ENCODE results near the gene RARRES1. TPM values are rescaled to one million over a fixed set of nuclear protein-coding genes. Genes with fewer than 3 reads are reported as not detected.

The RARRES1 gene
- total RNA-seq, 6 donors from 2014 or later: 7.0 to 44.6 (median 27.7) TPM

DNA sequence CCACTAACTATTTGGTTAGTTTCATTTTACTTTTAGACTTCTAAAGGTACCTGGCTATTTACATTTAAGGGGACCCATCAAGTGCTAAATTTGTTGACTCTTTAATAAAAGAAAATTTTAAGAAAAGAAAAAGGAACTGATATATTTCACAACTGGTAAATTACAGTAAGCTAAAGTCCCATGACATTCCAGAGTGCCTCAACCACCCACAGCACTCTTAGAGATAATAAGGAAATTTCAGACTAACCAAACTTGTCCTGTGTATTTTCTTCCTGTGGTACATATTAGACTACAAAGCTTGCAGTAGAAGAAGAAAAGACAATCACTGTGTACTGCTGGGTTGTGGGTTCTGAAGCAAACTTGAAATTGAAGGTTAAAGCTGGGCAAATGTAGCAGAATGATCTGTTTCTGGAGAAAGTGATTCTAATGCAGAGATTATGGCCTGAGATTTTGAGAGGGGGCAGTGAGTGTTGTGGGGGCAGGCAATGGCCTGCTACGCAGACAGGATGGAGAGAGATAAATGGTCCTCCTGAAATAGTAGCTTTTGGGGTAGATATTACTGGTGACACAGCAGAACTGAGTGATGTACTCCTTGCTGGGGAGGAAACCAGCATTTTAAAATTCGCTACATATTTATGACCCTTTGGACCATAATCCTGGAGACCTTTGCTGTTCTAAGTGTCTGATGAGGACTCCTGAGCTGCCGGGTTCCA lies 45.1 kb upstream of the RARRES1 start:
- TF ChIP-seq POLR2AphosphoS5 (IDR thresholded peaks at IDR 0.05): no peak
- no peak for TF ChIP-seq EP300 (IDR thresholded peaks at IDR 0.05)
- no peak for TF ChIP-seq POLR2A (IDR thresholded peaks at IDR 0.05)
- no peak for TF ChIP-seq CTCF (IDR thresholded peaks at IDR 0.05)
- Histone ChIP-seq H3K27ac (peak overlapping the region in 3 of 4 donors; percentile 5 to 60 (median 52)), H3K4me1 (peaks cover 10 to 26% (median 18%) of the 10 kb centered on the region in 4 donors), H3K36me3 (no peaks in the 10 kb centered on the region), H3K27me3 (no peaks in the 10 kb centered on the region), H3K4me3 (no peak overlapping the region), H3K9me3 (no peaks in the 10 kb centered on the region)
- DNase-seq (no peak), ATAC-seq (ENCODE audit: low FRiP score in 2 of 2) (no peak)
- WGBS, 2 donors: 75 to 78% methylated on average over 3 of the region's 3 CpGs

DNA sequence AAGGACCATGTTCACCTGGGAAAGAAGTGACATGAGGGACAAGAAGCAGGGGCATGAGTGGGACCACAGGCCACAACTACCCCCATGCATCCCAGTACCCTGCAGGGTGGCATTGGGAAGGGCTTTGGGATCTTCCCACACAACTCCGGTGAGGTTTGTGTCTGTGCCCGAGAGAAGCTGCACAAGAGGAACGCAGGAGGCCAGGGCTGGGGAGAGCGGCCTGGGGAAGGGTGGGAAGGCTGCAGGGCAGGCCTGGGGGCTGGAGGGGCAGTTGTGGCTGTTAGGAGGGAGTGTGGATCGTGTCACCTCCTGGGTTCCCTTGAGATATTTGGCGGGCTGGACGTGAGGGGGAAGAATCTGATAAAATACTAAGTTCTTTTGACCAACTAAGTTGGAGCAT lies 44.3 kb upstream of the RARRES1 start:
- ATAC-seq (ENCODE audit: low FRiP score in 2 of 2) (no peak), DNase-seq (peak in 1 of 2 donors; percentile 31)
- Histone ChIP-seq H3K4me1 (peaks cover 15 to 27% (median 22%) of the 10 kb centered on the region in 4 donors), H3K4me3 (no peak overlapping the region), H3K9me3 (no peaks in the 10 kb centered on the region), H3K36me3 (no peaks in the 10 kb centered on the region), H3K27me3 (no peaks in the 10 kb centered on the region), H3K27ac (peak overlapping the region in 3 of 4 donors; percentile 4 to 60 (median 44))
- WGBS, 2 donors: 93 to 94% methylated on average over 7 of the region's 7 CpGs
- TF ChIP-seq EP300 (IDR thresholded peaks at IDR 0.05) (no peak), CTCF (IDR thresholded peaks at IDR 0.05) (no peak), POLR2A (IDR thresholded peaks at IDR 0.05) (no peak), POLR2AphosphoS5 (IDR thresholded peaks at IDR 0.05) (no peak)

DNA sequence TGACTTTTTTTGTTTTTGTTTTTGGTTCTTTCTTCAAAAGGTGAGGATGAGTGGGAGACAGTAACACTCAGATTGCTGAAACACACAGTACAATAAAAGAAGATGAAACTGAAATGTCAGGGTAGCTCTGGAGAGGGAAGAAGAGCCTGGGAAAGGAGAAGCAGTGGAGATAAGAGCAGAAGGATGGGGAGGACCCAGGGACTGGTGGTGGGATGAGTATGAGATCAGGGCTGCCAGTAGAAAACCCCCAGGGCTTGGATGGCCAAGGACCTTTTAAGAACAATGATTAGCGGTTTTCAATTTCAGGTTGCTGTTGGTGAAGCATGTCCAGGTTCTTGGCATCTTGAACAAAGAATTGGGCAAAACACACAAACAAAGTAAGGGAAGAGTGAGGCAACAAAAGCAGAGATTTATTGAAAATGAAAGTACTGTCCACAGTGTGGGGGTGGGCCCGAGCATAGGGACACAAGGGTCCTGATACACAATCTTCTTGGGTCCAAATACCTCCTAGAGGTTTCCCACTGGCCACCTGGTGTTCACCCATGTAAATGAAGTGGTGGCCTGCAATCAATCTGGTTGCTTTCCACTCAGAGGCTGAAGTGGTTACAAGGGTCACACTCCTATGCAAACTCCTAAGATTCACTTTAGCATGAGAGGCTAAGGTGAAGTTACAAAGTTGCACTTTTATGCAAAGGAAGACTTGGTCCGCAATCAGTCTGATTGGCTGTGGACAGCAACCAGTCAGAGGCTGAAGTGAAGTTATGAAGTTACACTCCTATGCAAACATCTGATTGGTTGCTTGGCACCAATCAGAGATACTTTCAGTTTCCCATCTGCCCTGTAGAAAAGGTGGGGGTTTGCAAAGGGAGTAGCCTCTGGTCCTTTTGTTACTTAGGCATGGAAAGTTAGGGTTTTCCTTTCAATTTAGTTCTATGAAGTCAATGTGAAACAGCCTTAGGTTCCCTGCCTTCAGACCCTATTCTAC lies 43.5 kb upstream of the RARRES1 start:
- Histone ChIP-seq H3K27ac (peak overlapping the region in 2 of 4 donors; percentile 4 to 44), H3K4me1 (peaks cover 16 to 30% (median 26%) of the 10 kb centered on the region in 4 donors), H3K4me3 (no peak overlapping the region), H3K9me3 (no peaks in the 10 kb centered on the region), H3K27me3 (no peaks in the 10 kb centered on the region), H3K36me3 (no peaks in the 10 kb centered on the region)
- TF ChIP-seq POLR2A (IDR thresholded peaks at IDR 0.05) (no peak), CTCF (IDR thresholded peaks at IDR 0.05) (no peak), EP300 (IDR thresholded peaks at IDR 0.05) (no peak), POLR2AphosphoS5 (IDR thresholded peaks at IDR 0.05) (no peak)
- no peak for DNase-seq
- no peak for ATAC-seq (ENCODE audit: low FRiP score in 2 of 2)
- 87 to 96% methylated on average over 3 of the region's 3 CpGs for WGBS, 2 donors

DNA sequence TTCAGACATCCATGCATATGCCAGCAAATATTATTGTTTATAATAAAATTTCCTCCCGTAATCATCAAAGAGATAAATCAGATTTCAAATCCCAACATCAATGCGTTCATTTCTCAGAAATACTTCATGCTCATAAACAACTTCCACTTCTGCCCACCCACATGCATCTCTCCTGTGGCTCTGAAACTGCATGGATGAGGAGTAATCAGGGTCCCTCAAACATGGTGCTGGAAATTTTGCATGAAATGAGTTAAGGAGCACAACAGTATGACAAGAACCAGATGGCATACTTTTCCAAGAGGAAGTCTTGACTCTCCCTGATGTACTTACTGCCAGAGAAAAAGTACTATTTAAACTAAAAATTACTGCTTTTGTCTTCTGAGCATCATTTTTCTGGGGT lies 42.7 kb upstream of the RARRES1 start:
- 47 to 59% methylated on average over 2 of the region's 2 CpGs for WGBS, 2 donors

More for the DNA sequence above, 42.7 kb upstream of the RARRES1 start:
- TF ChIP-seq EP300 (IDR thresholded peaks at IDR 0.05) (no peak), CTCF (IDR thresholded peaks at IDR 0.05) (no peak), POLR2AphosphoS5 (IDR thresholded peaks at IDR 0.05) (no peak), POLR2A (IDR thresholded peaks at IDR 0.05) (no peak)
- DNase-seq (no peak), ATAC-seq (ENCODE audit: low FRiP score in 2 of 2) (no peak)
- H3K27ac ChIP-seq: no peak overlapping the region
- H3K9me3 ChIP-seq: no peaks in the 10 kb centered on the region
- H3K4me3 ChIP-seq: no peak overlapping the region
- H3K4me1 ChIP-seq: peaks cover 23 to 37% (median 32%) of the 10 kb centered on the region in 4 donors
- H3K27me3 ChIP-seq: no peaks in the 10 kb centered on the region
- H3K36me3 ChIP-seq: no peaks in the 10 kb centered on the region
